Tibial nerve (tissue), 4 donors: ENCODE measurements around the gene BCAS1. TPM values are rescaled to one million over a fixed set of nuclear protein-coding genes. Genes with fewer than 3 reads are reported as not detected.

Source experiments
- DNase-seq, 2 donors: peaks; one replicate each; pipeline ENCODE4 v3.0.0-alpha.2; 2019; ENCODE audit warnings: low spot score in 2 of 2
- H3K27ac ChIP-seq, 4 donors: fragments of 200-600 bp; sonication (generic) in 3 of 4; one replicate each; pipeline ENCODE4 v1.5.1; 2017 to 2019; ENCODE audit warnings: mild to moderate bottlenecking in 1 of 4
- H3K27me3 ChIP-seq, 2 donors: fragments of 200-600 bp; sonication (generic) in 1 of 2; one replicate each; pipeline versions ENCODE4 v1.5.1 to v1.6.0; 2017 to 2019
- H3K36me3 ChIP-seq, 3 donors: fragments of 200-600 bp; sonication (generic); one replicate each; pipeline ENCODE4 v1.5.1; 2018 to 2019
- H3K4me1 ChIP-seq, 4 donors: fragments of 200-600 bp; sonication (generic) in 3 of 4; one replicate each; pipeline ENCODE4 v1.5.1; 2017 to 2019
- H3K4me3 ChIP-seq, 4 donors: fragments of 200-600 bp; sonication (generic) in 3 of 4; one replicate each; pipeline ENCODE4 v1.5.1; 2017 to 2019; ENCODE audit warnings: mild to moderate bottlenecking in 1 of 4, moderate library complexity in 1 of 4
- H3K9me3 ChIP-seq, 4 donors: fragments of 200-600 bp; sonication (generic) in 3 of 4; one replicate each; pipeline ENCODE4 v1.5.1; 2017 to 2019
- EP300 ChIP-seq, 2 donors: sonication (generic); formaldehyde crosslinking; IDR thresholded peaks; one replicate each; pipeline ENCODE4 v1.6.1; 2017; ENCODE audit warnings: antibody characterized with exemption in 2 of 2, mild to moderate bottlenecking in 1 of 2
- POLR2A ChIP-seq, 2 donors: fragments of 450-650 bp; IDR thresholded peaks; one replicate each; pipeline ENCODE4 v1.6.1; 2017; ENCODE audit warnings: antibody characterized with exemption in 2 of 2, mild to moderate bottlenecking in 2 of 2, moderate library complexity in 2 of 2
- WGBS, 2 donors: methylation state at CpG; one replicate each; pipeline ENCODE4 v1.1.5; 2018; 5-methylcytosine and 5-hydroxymethylcytosine counted together
- total RNA-seq, 4 donors: library from RNA; depleted of rRNA; stranded (reverse); fragments of >200 nt; gene quantifications; one replicate each; pipeline ENCODE4 v1.1.0, GENCODE V29; 2016
- TF ChIP-seq, protein P1 (sequence below), 5 experiments: fragments of 200-600 bp in 3 of 5; fragments of 450-650 bp in 2 of 5; sonication (generic) in 3 of 5; IDR thresholded peaks; one replicate each; pipeline ENCODE4 v1.5.1; 2016 to 2019; ENCODE audit warnings: antibody characterized with exemption in 5 of 5, mild to moderate bottlenecking in 3 of 5, moderate library complexity in 2 of 5

Gene BCAS1
- total RNA-seq, 4 donors from 2014 or later: 34.8 to 59.6 (median 47.1) TPM

DNA sequence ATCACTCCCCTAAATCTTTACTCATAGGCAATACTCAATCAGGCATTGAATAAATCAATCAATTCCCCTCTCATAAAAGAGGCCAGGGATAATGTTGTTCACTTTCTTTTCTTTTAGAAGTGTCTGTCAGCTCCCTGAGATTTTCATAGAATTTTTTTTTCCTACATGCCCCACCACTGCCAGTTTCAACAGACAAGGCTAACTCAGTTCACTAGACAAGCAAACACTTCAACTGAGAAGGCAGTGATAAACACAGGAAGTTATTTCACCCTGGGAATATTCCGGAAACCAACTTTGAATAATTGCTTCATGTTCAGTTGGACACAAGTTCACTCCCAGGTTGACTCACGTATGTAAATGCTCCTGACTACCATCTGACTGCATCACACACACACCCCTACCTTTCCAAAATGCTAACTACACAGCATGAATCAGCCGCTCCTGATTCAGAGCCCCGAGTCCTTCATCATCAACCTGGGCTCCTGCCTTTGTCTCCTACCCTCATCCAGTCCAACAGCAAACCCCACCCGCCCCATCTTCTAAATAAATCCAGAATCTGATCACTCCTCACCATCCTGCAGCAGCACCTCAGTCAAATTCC lies 143.9 kb downstream of the BCAS1 start:
- H3K36me3 ChIP-seq: no peaks in the 10 kb centered on the region
- peaks cover 0 to 44% (median 32%) of the 10 kb centered on the region in 4 donors for H3K4me1 ChIP-seq
- DNase-seq: no peak
- no peak overlapping the region for H3K4me3 ChIP-seq
- 48 to 49% methylated on average over 5 of the region's 5 CpGs for WGBS, 2 donors
- peak overlapping the region in 3 of 4 donors; percentile 14 to 73 (median 54) for H3K27ac ChIP-seq
- TF ChIP-seq POLR2A (IDR thresholded peaks at IDR 0.05) (no peak), EP300 (IDR thresholded peaks at IDR 0.05) (peak in 1 of 2 donors; percentile 61)
- no peaks in the 10 kb centered on the region for H3K9me3 ChIP-seq
- no peaks in the 10 kb centered on the region for H3K27me3 ChIP-seq

DNA sequence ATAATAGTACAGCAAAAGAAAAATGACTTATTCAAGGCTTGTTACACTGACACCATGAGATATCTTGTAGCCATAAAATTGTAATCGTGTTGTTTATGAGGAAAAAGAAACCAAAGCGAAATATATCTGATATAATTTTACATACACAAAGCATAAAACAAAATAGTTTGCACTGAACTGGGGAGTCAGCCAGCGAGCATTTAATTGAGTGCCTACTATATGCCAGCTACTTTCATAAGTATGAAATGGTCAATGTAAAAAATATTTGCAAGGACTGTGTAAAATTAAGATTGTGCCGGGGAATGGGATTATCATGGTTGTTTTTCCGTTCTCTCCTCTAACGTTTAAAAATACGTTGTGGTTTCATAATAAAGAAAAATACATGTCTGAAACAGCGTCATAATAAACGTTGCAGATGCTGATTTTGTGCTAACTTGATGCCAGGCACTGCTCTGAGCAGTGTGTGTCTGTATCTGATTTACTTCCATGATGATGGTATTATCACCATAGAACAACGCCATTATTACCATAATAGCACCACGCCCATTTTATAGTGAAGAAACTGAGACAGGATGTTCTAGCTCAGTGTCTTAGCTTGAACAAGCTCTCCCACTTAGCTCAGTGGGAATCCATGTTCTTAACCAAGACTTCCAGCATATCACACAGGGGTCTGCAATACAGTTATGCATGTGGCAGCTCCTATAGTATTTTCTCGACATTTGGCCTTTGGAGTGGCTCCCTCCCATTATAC lies 144.6 kb downstream of the BCAS1 start:
- Histone ChIP-seq H3K4me1 (peaks cover 0 to 45% (median 32%) of the 10 kb centered on the region in 4 donors), H3K27ac (peak overlapping the region in 3 of 4 donors; percentile 14 to 73 (median 54)), H3K36me3 (no peaks in the 10 kb centered on the region), H3K4me3 (no peak overlapping the region), H3K9me3 (no peaks in the 10 kb centered on the region), H3K27me3 (no peaks in the 10 kb centered on the region)
- no peak for DNase-seq
- TF ChIP-seq POLR2A (IDR thresholded peaks at IDR 0.05) (no peak), EP300 (IDR thresholded peaks at IDR 0.05) (no peak)
- TF ChIP-seq, protein P1, sequence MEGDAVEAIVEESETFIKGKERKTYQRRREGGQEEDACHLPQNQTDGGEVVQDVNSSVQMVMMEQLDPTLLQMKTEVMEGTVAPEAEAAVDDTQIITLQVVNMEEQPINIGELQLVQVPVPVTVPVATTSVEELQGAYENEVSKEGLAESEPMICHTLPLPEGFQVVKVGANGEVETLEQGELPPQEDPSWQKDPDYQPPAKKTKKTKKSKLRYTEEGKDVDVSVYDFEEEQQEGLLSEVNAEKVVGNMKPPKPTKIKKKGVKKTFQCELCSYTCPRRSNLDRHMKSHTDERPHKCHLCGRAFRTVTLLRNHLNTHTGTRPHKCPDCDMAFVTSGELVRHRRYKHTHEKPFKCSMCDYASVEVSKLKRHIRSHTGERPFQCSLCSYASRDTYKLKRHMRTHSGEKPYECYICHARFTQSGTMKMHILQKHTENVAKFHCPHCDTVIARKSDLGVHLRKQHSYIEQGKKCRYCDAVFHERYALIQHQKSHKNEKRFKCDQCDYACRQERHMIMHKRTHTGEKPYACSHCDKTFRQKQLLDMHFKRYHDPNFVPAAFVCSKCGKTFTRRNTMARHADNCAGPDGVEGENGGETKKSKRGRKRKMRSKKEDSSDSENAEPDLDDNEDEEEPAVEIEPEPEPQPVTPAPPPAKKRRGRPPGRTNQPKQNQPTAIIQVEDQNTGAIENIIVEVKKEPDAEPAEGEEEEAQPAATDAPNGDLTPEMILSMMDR (IDR thresholded peaks at IDR 0.05): no peak
- WGBS, 2 donors: 89 to 93% methylated on average over 12 of the region's 12 CpGs

- no peaks in the 10 kb centered on the region for H3K36me3 ChIP-seq
- H3K4me3 ChIP-seq: no peak overlapping the region
- H3K9me3 ChIP-seq: no peaks in the 10 kb centered on the region
- H3K27me3 ChIP-seq: no peaks in the 10 kb centered on the region
- WGBS, 2 donors: 74 to 79% methylated on average over 7 of the region's 7 CpGs
- TF ChIP-seq EP300 (IDR thresholded peaks at IDR 0.05) (no peak), POLR2A (IDR thresholded peaks at IDR 0.05) (no peak)
- TF ChIP-seq, protein P1 (IDR thresholded peaks at IDR 0.05): no peak
- DNase-seq: no peak
- H3K4me1 ChIP-seq: peaks cover 0 to 45% (median 32%) of the 10 kb centered on the region in 4 donors
- H3K27ac ChIP-seq: peak overlapping the region in 3 of 4 donors; percentile 9 to 68 (median 39)
These were observed 146.6 kb downstream of the BCAS1 start for GRCh38 chr20:53923566-53924369.

DNA sequence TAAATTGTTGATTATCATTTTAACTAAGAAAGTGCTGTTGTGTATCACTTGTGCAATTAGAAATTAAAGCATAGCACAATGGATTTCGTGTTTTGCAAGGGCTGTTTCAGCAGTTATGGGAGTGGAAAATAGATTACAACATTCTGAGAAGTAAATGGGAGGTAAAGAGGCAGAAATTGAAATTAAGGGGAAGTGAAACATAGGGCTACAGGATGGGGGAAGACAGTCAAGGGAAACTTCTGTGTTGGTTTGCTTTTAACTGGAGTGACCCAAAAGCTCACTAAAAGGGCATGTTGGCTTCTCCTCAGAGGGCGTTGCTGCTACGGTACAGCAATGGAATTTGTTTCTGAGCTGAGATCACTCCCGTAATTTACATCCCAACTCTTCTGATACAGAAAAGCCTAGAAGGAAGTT lies 147.5 kb downstream of the BCAS1 start:
- Histone ChIP-seq H3K9me3 (no peaks in the 10 kb centered on the region), H3K27me3 (no peaks in the 10 kb centered on the region), H3K4me1 (peaks cover 0 to 50% (median 35%) of the 10 kb centered on the region in 4 donors), H3K27ac (peak overlapping the region in 3 of 4 donors; percentile 48 to 81 (median 65)), H3K36me3 (no peaks in the 10 kb centered on the region), H3K4me3 (no peak overlapping the region)
- no peak for DNase-seq
- 13 to 16% methylated on average over 4 of the region's 4 CpGs for WGBS, 2 donors
- TF ChIP-seq, protein P1 (IDR thresholded peaks at IDR 0.05): no peak
- no peak for TF ChIP-seq POLR2A (IDR thresholded peaks at IDR 0.05)
- peak; percentile 26 to 74 for TF ChIP-seq EP300 (IDR thresholded peaks at IDR 0.05)

DNA sequence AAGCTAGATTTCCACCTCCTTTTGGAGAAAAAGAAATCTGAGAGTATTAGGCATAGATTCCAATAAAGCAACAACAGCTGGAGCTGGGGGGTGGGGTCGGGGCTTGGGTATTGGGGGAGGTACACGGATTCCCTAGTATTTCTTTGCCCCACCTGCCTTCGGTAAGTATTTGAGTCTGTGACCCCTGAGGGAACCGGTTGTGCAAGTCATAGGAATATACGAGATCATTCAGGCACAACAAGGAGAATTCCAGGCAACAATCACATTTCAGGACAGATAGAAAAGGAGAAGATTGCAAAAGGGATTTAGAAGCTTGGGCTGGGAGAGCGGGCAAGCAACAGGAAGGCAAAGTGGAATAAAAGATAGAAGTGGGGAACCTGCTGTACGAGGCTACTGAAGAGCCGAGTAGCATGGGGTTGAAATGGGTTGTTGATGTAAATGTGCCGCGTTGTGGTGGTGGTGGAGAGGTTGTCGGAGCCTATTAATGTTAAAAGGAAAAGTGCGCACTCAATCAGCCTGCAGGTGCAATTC lies 148.9 kb downstream of the BCAS1 start:
- WGBS, 2 donors: 80 to 82% methylated on average over 12 of the region's 12 CpGs
- H3K36me3 ChIP-seq: no peaks in the 10 kb centered on the region

More for the DNA sequence above, 148.9 kb downstream of the BCAS1 start:
- no peak for DNase-seq
- Histone ChIP-seq H3K4me3 (no peak overlapping the region), H3K27me3 (no peaks in the 10 kb centered on the region), H3K27ac (peak overlapping the region in 2 of 4 donors; percentile 65 to 81), H3K9me3 (no peaks in the 10 kb centered on the region), H3K4me1 (peaks cover 0 to 60% (median 40%) of the 10 kb centered on the region in 4 donors)
- no peak for TF ChIP-seq EP300 (IDR thresholded peaks at IDR 0.05)
- TF ChIP-seq POLR2A (IDR thresholded peaks at IDR 0.05): no peak
- TF ChIP-seq, protein P1 (IDR thresholded peaks at IDR 0.05): no peak
